Common myeloid progenitor, CD34-positive (primary cell): ENCODE data around the gene JPH4.
A peak's percentile ranks its signal among the peaks of the same experiment; 100 is the strongest.

Source experiments
- CTCF ChIA-PET: fragments of 350-600 bp; sonication (Branson Sonifier 250); formaldehyde crosslinking; loops from one replicate; lab custom pipeline; 2021; ENCODE audit warnings: antibody characterized with exemption; lab: Charles Lee
- POLR2A ChIA-PET: fragments of 350-600 bp; sonication (Branson Sonifier 250); formaldehyde crosslinking; loops from one replicate; lab custom pipeline; 2021; ENCODE audit warnings: antibody characterized with exemption; lab: Charles Lee
- DNase-seq, 3 donors: peaks; one replicate each; pipeline versions ENCODE4 v3.0.0 to v3.0.0-alpha.2; 2013
- H3K27ac ChIP-seq, 2 experiments: 1 replicate in 1 of 2; 2 replicates in 1 of 2; pipeline ENCODE4 v1.7.0; 2013; ENCODE audit warnings: inconsistent platforms in 2 of 2, low read length in 2 of 2, mild to moderate bottlenecking in 2 of 2, low read depth in 1 of 2, moderate library complexity in 1 of 2; ENCODE audit not compliant: severe bottlenecking in 2 of 2, insufficient read depth in 1 of 2, poor library complexity in 1 of 2
- H3K27me3 ChIP-seq, 5 experiments: replicated peaks in 2 of 5; 1 replicate in 3 of 5; 2 replicates in 2 of 5; pipeline versions ENCODE4 v1.6.1 to v1.7.0; 2013; ENCODE audit warnings: low read length in 4 of 5, mild to moderate bottlenecking in 2 of 5, moderate library complexity in 2 of 5, inconsistent platforms in 1 of 5; ENCODE audit not compliant: insufficient read depth in 5 of 5, control insufficient read depth in 4 of 5
- H3K36me3 ChIP-seq, 4 experiments: 1 replicate in 2 of 4; 2 replicates in 2 of 4; pipeline versions ENCODE4 v1.6.1 to v1.7.0; 2013; ENCODE audit warnings: low read length in 3 of 4, control low read depth in 1 of 4, mild to moderate bottlenecking in 1 of 4; ENCODE audit not compliant: control insufficient read depth in 4 of 4, insufficient read depth in 4 of 4
- H3K4me1 ChIP-seq, 4 experiments: 1 replicate in 3 of 4; 2 replicates in 1 of 4; pipeline versions ENCODE4 v1.6.1 to v1.7.1; 2013; ENCODE audit warnings: low read length in 3 of 4, mild to moderate bottlenecking in 3 of 4, control low read depth in 1 of 4, inconsistent platforms in 1 of 4, moderate library complexity in 1 of 4; ENCODE audit not compliant: control insufficient read depth in 4 of 4, insufficient read depth in 4 of 4; ENCODE audit errors: control extremely low read depth in 1 of 4
- H3K4me3 ChIP-seq, 7 experiments: 1 replicate in 4 of 7; 2 replicates in 3 of 7; pipeline versions ENCODE4 v1.5.1 to v1.7.0; 2013; ENCODE audit warnings: mild to moderate bottlenecking in 7 of 7, low read length in 6 of 7, moderate library complexity in 6 of 7, inconsistent platforms in 2 of 7, low read depth in 2 of 7, control low read depth in 1 of 7; ENCODE audit not compliant: insufficient read depth in 4 of 7, control insufficient read depth in 1 of 7; ENCODE audit errors: extremely low read depth in 1 of 7
- H3K9me3 ChIP-seq, 5 experiments: 1 replicate in 4 of 5; 2 replicates in 1 of 5; pipeline versions ENCODE4 v1.6.1 to v1.7.1; 2013; ENCODE audit warnings: low read length in 4 of 5, mild to moderate bottlenecking in 2 of 5, inconsistent platforms in 1 of 5, low read depth in 1 of 5, moderate library complexity in 1 of 5; ENCODE audit not compliant: control insufficient read depth in 4 of 5, insufficient read depth in 2 of 5; ENCODE audit errors: control extremely low read depth in 1 of 5
- WGBS: methylation state at CpG from one replicate; pipeline ENCODE4 v1.1.5; 2013; ENCODE audit not compliant: insufficient coverage; 5-methylcytosine and 5-hydroxymethylcytosine counted together

The JPH4 gene

GRCh38 chr14:23568600-23569331 is 9.8 kb downstream of the JPH4 start:
- peaks cover 4 to 63% (median 57%) of the 10 kb centered on the region in 4 experiments for H3K4me1 ChIP-seq
- H3K9me3 ChIP-seq, result no peaks in the 10 kb centered on the region
- H3K27me3 ChIP-seq, result no peaks in the 10 kb centered on the region
- peak overlapping the region in 1 of 2 experiments; percentile 75 for H3K27ac ChIP-seq
- peaks cover 5 to 26% (median 15%) of the 10 kb centered on the region in 4 experiments for H3K36me3 ChIP-seq
- CTCF ChIA-PET, result interaction anchor here (0.6 to 20.8 kb wide), 10 partner anchors 9 to 540 kb away, joined by 3 to 519 read pairs (median 3); no protein-coding TSS in a partner anchor
- 65% methylated on average over 6 of the region's 6 CpGs for WGBS
- peak overlapping the region in 3 of 7 experiments; percentile 0 to 94 (median 85) for H3K4me3 ChIP-seq
- DNase-seq, result peak; percentile 50 to 54 (median 52)
- POLR2A ChIA-PET, result no interaction called here

GRCh38 chr14:23568021-23568599 is 10.5 kb downstream of the JPH4 start:
- CTCF ChIA-PET, result interaction anchor here (0.6 to 20.8 kb wide), 11 partner anchors 9 to 342 kb away, joined by 3 to 519 read pairs (median 3); no protein-coding TSS in a partner anchor
- H3K9me3 ChIP-seq, result no peaks in the 10 kb centered on the region
- H3K4me1 ChIP-seq, result peaks cover 4 to 58% (median 52%) of the 10 kb centered on the region in 4 experiments
- DNase-seq, result no peak
- no CpG with 5 or more reads among the region's 2 CpGs for WGBS
- peak overlapping the region; percentile 64 to 75 for H3K27ac ChIP-seq
- H3K36me3 ChIP-seq, result peaks cover 9 to 32% (median 21%) of the 10 kb centered on the region in 4 experiments
- peak overlapping the region in 5 of 7 experiments; percentile 79 to 94 (median 85) for H3K4me3 ChIP-seq
- POLR2A ChIA-PET, result no interaction called here
- H3K27me3 ChIP-seq, result no peaks in the 10 kb centered on the region

DNA sequence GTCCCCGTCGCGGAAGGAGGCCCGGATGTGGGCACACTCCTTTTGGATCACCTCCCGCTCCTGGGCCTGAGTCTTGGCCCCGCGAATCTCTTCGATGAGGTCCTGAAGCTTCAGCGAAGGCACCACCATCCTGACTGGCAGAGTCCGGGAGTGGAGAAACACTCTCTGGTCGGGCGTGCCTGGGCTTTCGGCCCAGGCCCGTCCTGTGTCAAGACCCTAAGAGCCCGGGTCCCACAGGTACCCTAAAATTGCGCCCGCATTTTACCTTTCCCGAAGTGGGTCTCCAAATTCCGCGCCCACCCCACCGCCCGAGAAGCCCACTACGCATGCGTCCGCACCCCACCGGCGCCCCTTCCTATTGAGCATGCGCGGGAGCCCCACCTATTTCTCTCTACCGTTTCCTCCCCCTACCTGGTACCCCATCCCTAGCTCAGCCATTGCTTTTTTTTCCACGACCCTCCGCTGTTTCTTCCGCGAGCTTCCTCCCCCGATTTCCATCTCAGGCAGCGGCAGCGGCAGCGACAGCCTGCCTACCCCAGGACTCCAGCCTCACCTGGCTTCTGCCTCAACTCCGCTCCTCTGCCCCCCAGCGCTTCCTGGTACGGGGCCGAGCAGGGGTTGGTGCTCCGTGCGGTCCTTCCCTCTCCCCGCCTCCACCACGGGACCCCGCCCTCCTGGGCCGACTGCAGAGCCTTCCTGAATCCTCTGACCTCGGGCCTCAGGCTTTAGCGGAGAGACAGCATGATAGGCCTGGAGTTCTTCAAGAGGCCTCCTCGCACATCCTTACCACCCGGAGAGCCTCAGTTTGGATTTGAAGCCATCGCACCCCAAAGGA is 11.2 kb downstream of the JPH4 start, which contains the start of gene AP1G2:
Gene AP1G2, minus strand, starts transcription at position 606 of the 835 bp plus-strand sequence. Its CDS starts 477 bp downstream, at position 129.
- under 1% methylated on average over 44 of the region's 53 CpGs for WGBS
- ChIA-PET POLR2A (no interaction called here), CTCF (interaction anchor here (0.7 to 20.8 kb wide), 6 partner anchors 8 to 86 kb away, joined by 3 to 519 read pairs (median 4); no protein-coding TSS in a partner anchor)
- Histone ChIP-seq H3K9me3 (no peaks in the 10 kb centered on the region), H3K27ac (peak within 1 kb of the TSS; percentile 64 to 75), H3K36me3 (peaks cover 9 to 38% (median 24%) of the 10 kb centered on the region in 4 experiments), H3K4me1 (peaks cover 4 to 51% (median 45%) of the 10 kb centered on the region in 4 experiments), H3K27me3 (no peaks in the 10 kb centered on the region), H3K4me3 (peak within 1 kb of the TSS; percentile 76 to 94 (median 85))
- peak; percentile 81 to 86 (median 84) for DNase-seq

DNA sequence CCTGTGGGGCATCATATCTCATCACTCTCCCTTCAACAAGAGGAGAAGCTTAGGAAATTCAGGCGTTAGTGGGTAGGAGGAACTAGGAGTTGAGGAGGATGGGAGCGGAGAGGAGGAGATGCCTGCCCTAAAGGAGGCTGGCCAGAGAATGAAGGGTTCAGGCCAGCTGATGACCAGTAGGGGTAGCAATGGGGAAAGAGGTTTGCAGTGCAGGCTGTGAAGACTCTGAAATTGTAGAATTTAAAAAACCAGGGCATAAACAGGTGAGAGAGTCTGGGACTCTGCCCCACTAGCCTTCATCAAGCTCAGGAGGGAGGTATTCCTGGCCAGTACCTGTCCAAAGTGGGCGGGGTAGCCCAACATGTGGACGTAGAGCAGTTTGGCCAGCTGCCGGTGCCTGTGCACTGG is 11.8 kb downstream of the JPH4 start:
- Histone ChIP-seq H3K27me3 (no peaks in the 10 kb centered on the region), H3K27ac (peak overlapping the region in 1 of 2 experiments; percentile 75), H3K9me3 (no peaks in the 10 kb centered on the region), H3K36me3 (peaks cover 13 to 45% (median 30%) of the 10 kb centered on the region in 4 experiments), H3K4me1 (peaks cover 4 to 45% (median 39%) of the 10 kb centered on the region in 4 experiments), H3K4me3 (peak overlapping the region; percentile 76 to 94 (median 85))
- ChIA-PET POLR2A (interaction anchor here (0.6 kb wide), 1 partner anchor 90 kb away, joined by 3 read pairs; no protein-coding TSS in a partner anchor), CTCF (interaction anchor here (1.2 to 20.8 kb wide), 4 partner anchors 7 to 187 kb away, joined by 3 to 519 read pairs (median 33); no protein-coding TSS in a partner anchor)
- 28% methylated on average over 4 of the region's 5 CpGs for WGBS
- no peak for DNase-seq

DNA sequence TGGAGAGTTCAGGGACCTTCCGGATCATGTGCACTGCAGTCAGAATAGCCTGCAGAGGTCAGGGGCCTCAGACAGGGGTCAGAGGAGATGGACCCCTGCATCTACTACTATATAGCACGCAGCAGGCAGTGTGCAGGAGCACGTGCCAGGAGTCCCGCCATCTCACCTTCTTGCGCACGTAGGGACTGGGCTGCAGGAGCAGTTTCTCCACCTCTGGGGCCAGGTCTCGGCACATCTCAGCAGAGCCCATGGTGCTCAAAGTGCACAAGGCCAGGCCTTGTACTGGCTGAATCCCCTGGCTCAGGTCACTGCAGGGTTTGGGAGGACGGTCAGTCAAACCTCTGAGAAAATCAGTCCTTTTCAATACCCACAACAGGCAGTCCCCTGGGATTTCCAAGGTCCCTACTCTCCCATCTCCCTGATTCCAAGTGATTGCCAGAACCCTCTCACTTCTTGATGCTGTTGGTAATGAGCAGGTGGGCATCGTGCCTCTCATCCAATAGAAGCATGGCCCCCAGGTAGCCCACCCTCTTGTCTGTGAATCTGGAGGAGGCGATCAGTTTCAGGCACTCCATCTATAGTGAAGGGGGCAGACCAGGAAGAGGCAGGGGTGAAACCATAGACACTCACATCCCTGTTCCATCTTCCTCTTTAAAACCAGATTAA is 12.3 kb downstream of the JPH4 start:
- Histone ChIP-seq H3K4me1 (peaks cover 4 to 39% (median 34%) of the 10 kb centered on the region in 4 experiments), H3K27ac (peak overlapping the region in 1 of 2 experiments; percentile 75), H3K36me3 (peaks cover 14 to 50% (median 35%) of the 10 kb centered on the region in 4 experiments), H3K9me3 (no peaks in the 10 kb centered on the region), H3K27me3 (no peaks in the 10 kb centered on the region), H3K4me3 (peak overlapping the region in 5 of 7 experiments; percentile 76 to 94 (median 85))
- CTCF ChIA-PET, result interaction anchor here (1.2 to 20.8 kb wide), 3 partner anchors 7 to 186 kb away, joined by 3 to 519 read pairs (median 63); no protein-coding TSS in a partner anchor
- 94% methylated on average over 8 of the region's 10 CpGs for WGBS
- DNase-seq, result no peak
- POLR2A ChIA-PET, result interaction anchor here (0.6 kb wide), 1 partner anchor 89 kb away, joined by 3 read pairs; no protein-coding TSS in a partner anchor

GRCh38 chr14:23565626-23566025 is 13.0 kb downstream of the JPH4 start:
- Histone ChIP-seq H3K27ac (no peak overlapping the region), H3K4me1 (peaks cover 4 to 33% (median 28%) of the 10 kb centered on the region in 4 experiments), H3K4me3 (no peak overlapping the region), H3K9me3 (no peaks in the 10 kb centered on the region), H3K36me3 (peaks cover 14 to 56% (median 40%) of the 10 kb centered on the region in 4 experiments), H3K27me3 (no peaks in the 10 kb centered on the region)
- no peak for DNase-seq
- no CpG with 5 or more reads among the region's 11 CpGs for WGBS
- ChIA-PET POLR2A (no interaction called here), CTCF (interaction anchor here (1.2 to 20.8 kb wide), 2 partner anchors 84 to 185 kb away, joined by 3 to 519 read pairs; no protein-coding TSS in a partner anchor)
